ENCODE measurements around the gene IDNK. TPM values are rescaled to one million over a fixed set of nuclear protein-coding genes. Genes with fewer than 3 reads are reported as not detected.

IDNK gene
- total and polyA plus RNA-seq, 2 experiments from 2014 or later, result 10.5 to 11.1 TPM

DNA sequence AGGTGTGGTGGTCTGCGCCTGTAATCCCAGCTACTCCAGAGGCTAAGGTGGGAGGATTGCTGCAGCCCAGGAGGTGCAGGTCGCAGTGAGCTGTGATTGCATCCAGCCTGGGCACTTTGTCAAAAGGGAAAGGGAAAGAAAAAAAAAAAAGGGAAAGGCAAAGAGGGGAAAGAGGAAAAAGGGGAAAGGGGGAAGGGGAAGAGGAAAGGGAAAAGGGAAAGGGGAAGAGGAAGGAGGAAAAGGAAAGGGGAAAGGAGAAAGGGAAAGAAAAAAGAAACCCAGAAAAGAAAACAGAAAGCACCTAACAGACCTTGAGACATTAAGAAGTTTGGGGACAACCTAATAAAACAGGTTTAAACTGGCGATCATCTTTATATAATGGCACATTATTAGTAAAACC, 40.0 kb downstream of the IDNK start:
- Histone ChIP-seq H4K20me1 (ENCODE audit: insufficient read depth, poor library complexity, severe bottlenecking) (peaks cover 13% of the 10 kb centered on the region), H3K36me3 (replicated peaks; ENCODE audit: insufficient read depth, low read depth) (peaks cover 3% of the 10 kb centered on the region), H3K9me3 (ENCODE audit: low read depth) (no peaks in the 10 kb centered on the region), H2AFZ (no peak overlapping the region), H3K27ac (no peak overlapping the region), H3K4me1 (ENCODE audit: insufficient read depth) (peaks cover 5% of the 10 kb centered on the region), H3K4me2 (no peak overlapping the region), H3K79me2 (peaks cover 29% of the 10 kb centered on the region), H3K9me2 (replicated peaks; ENCODE audit: insufficient read depth) (no peaks in the 10 kb centered on the region), H3K4me3 (no peak overlapping the region), H3K27me3 (no peaks in the 10 kb centered on the region)
- no peak for DNase-seq (ENCODE audit: low spot score)
- TF ChIP-seq, protein P1, sequence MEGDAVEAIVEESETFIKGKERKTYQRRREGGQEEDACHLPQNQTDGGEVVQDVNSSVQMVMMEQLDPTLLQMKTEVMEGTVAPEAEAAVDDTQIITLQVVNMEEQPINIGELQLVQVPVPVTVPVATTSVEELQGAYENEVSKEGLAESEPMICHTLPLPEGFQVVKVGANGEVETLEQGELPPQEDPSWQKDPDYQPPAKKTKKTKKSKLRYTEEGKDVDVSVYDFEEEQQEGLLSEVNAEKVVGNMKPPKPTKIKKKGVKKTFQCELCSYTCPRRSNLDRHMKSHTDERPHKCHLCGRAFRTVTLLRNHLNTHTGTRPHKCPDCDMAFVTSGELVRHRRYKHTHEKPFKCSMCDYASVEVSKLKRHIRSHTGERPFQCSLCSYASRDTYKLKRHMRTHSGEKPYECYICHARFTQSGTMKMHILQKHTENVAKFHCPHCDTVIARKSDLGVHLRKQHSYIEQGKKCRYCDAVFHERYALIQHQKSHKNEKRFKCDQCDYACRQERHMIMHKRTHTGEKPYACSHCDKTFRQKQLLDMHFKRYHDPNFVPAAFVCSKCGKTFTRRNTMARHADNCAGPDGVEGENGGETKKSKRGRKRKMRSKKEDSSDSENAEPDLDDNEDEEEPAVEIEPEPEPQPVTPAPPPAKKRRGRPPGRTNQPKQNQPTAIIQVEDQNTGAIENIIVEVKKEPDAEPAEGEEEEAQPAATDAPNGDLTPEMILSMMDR (IDR thresholded peaks at IDR 0.05; ENCODE audit: poor library complexity), result no peak
- TF ChIP-seq EZH2 (IDR thresholded peaks at IDR 0.05; ENCODE audit: borderline replicate concordance), result no peak
- no peak for TF ChIP-seq EZH2phosphoT487 (IDR thresholded peaks at IDR 0.05; ENCODE audit: low read depth, severe bottlenecking, unreplicated experiment)
- WGBS (ENCODE audit: low lambda C conversion rate, missing lambda C conversion rate), result 100% methylated on average over 3 of the region's 3 CpGs

DNA sequence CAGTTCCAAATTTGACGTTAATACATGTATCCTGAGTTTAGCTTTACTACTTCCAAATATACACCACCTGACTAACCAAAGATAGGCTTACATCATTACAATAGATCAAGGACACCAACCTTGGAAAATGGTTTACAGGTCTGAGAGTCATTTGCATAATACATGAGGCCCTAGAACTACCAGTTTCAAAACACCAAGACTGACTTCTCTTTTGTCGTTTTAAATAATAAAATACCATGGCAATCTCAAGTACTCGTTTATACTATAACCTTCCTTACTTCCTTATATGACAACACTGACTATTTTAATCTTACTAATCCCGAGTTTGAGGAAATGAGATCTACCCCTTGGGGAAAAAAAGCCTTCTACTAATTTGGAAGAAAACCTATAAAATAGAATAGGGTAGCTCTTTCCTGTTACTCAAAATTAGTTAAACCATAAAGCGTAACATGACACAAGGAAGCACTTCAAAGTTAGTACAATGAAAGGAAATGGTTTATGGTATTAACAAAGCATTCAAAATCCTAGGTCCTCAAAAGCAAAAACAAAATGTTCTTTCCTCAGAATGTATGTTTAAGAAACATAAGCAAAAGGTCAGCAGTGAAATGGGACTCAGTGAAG, 42.7 kb downstream of the IDNK start:
- peaks cover 3% of the 10 kb centered on the region for H3K36me3 ChIP-seq (replicated peaks; ENCODE audit: insufficient read depth, low read depth)
- 71% methylated on average over 5 of the region's 5 CpGs for WGBS (ENCODE audit: low lambda C conversion rate, missing lambda C conversion rate)
- peaks cover 10% of the 10 kb centered on the region for H4K20me1 ChIP-seq (ENCODE audit: insufficient read depth, poor library complexity, severe bottlenecking)
- H3K4me2 ChIP-seq, result no peak overlapping the region
- H3K9me2 ChIP-seq (replicated peaks; ENCODE audit: insufficient read depth), result no peaks in the 10 kb centered on the region
- TF ChIP-seq EZH2phosphoT487 (IDR thresholded peaks at IDR 0.05; ENCODE audit: low read depth, severe bottlenecking, unreplicated experiment) (no peak), EZH2 (IDR thresholded peaks at IDR 0.05; ENCODE audit: borderline replicate concordance) (no peak)
- TF ChIP-seq, protein P1 (IDR thresholded peaks at IDR 0.05; ENCODE audit: poor library complexity), result no peak
- DNase-seq (ENCODE audit: low spot score), result no peak
- peaks cover 5% of the 10 kb centered on the region for H3K4me1 ChIP-seq (ENCODE audit: insufficient read depth)
- H2AFZ ChIP-seq, result no peak overlapping the region
- H3K79me2 ChIP-seq, result peaks cover 35% of the 10 kb centered on the region
- H3K4me3 ChIP-seq, result no peak overlapping the region
- H3K27ac ChIP-seq, result no peak overlapping the region
- no peaks in the 10 kb centered on the region for H3K27me3 ChIP-seq
- H3K9me3 ChIP-seq (ENCODE audit: low read depth), result no peaks in the 10 kb centered on the region

DNA sequence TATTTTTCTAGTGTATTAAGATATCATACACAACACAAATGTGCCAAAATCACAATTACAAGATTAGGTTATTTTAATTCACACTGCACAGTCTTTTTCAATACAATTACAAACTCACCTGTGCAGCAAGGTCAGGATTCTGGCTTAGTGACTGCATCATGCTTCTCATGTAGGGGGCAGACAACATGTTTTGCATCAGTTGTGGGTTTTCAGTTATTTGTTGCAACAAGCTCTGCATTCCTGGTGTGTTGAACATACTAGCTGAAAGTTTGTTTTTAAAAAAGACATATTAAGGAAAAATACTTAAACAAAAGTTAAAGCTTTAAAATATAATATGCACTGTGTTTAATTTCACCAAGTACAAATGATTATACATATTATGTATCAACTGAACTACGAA, 46.1 kb downstream of the IDNK start:
- no peaks in the 10 kb centered on the region for H3K36me3 ChIP-seq (replicated peaks; ENCODE audit: insufficient read depth, low read depth)
- no peak overlapping the region for H3K4me3 ChIP-seq
- H2AFZ ChIP-seq, result no peak overlapping the region
- 97% methylated on average over 1 of the region's 1 CpG for WGBS (ENCODE audit: low lambda C conversion rate, missing lambda C conversion rate)
- no peak for DNase-seq (ENCODE audit: low spot score)
- no peaks in the 10 kb centered on the region for H3K9me2 ChIP-seq (replicated peaks; ENCODE audit: insufficient read depth)
- H3K4me1 ChIP-seq (ENCODE audit: insufficient read depth), result peaks cover 5% of the 10 kb centered on the region
- no peaks in the 10 kb centered on the region for H3K9me3 ChIP-seq (ENCODE audit: low read depth)
- H4K20me1 ChIP-seq (ENCODE audit: insufficient read depth, poor library complexity, severe bottlenecking), result peaks cover 10% of the 10 kb centered on the region
- no peaks in the 10 kb centered on the region for H3K27me3 ChIP-seq
- TF ChIP-seq, protein P1 (IDR thresholded peaks at IDR 0.05; ENCODE audit: poor library complexity), result no peak
- TF ChIP-seq EZH2phosphoT487 (IDR thresholded peaks at IDR 0.05; ENCODE audit: low read depth, severe bottlenecking, unreplicated experiment) (no peak), EZH2 (IDR thresholded peaks at IDR 0.05; ENCODE audit: borderline replicate concordance) (no peak)
- no peak overlapping the region for H3K27ac ChIP-seq
- peaks cover 38% of the 10 kb centered on the region for H3K79me2 ChIP-seq
- H3K4me2 ChIP-seq, result no peak overlapping the region
